ENCODE data around the gene WASL. TPM values are rescaled to one million over a fixed set of nuclear protein-coding genes. Genes with fewer than 3 reads are reported as not detected.

WASL gene
- total RNA-seq, 1 experiment from 2014 or later = 8.5 TPM

DNA sequence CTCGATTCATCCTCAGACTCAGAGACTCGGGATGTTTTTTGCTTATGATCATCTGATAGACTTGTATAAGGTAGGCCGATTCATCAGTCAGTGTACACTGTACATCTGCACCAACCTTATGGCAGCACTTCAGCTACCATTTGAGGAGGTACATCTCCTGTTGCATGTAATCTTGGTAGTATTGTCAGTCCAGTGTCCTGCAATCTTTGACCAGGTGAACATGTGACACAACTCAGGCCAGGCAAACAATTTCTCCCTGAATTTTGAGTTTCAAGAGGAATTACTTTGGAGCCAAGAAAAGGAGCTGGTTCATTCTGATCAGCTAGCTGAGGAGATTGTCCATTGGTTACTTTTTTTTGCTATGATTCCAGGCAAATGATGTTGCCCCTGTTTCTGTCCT is 19.7 kb upstream of the WASL start:
- Histone ChIP-seq H3K4me1 (ENCODE audit: insufficient read depth, low read length) (peaks cover 48% of the 10 kb centered on the region), H3F3A (ENCODE audit: low read length, unreplicated experiment) (no peaks in the 10 kb centered on the region), H3K36me3 (ENCODE audit: low read depth, low read length) (no peaks in the 10 kb centered on the region), H3K79me2 (ENCODE audit: low read length) (no peaks in the 10 kb centered on the region), H3K4me2 (ENCODE audit: low read length) (no peak overlapping the region), H2AFZ (ENCODE audit: low read length) (no peak overlapping the region), H3K9me3 (ENCODE audit: low read length) (no peaks in the 10 kb centered on the region), H3K9ac (ENCODE audit: low read length) (no peak overlapping the region), H3K27me3 (ENCODE audit: low read length) (no peaks in the 10 kb centered on the region), H3K27ac (ENCODE audit: low read length) (no peak overlapping the region), H3K4me3 (ENCODE audit: low read length) (no peak overlapping the region), H3K9me2 (replicated peaks; ENCODE audit: low read length) (no peaks in the 10 kb centered on the region), H4K20me1 (ENCODE audit: low read length) (no peaks in the 10 kb centered on the region)
- ChIA-PET CTCF (no interaction called here), POLR2A (ENCODE audit: unreplicated experiment) (no interaction called here)
- DNase-seq (no peak), ATAC-seq (no peak)
- intact Hi-C loops (cut with micrococcal nuclease) = no loop called here
- no TSS peak for BruUV-seq (replicated peaks)
- TF ChIP-seq, protein P1, sequence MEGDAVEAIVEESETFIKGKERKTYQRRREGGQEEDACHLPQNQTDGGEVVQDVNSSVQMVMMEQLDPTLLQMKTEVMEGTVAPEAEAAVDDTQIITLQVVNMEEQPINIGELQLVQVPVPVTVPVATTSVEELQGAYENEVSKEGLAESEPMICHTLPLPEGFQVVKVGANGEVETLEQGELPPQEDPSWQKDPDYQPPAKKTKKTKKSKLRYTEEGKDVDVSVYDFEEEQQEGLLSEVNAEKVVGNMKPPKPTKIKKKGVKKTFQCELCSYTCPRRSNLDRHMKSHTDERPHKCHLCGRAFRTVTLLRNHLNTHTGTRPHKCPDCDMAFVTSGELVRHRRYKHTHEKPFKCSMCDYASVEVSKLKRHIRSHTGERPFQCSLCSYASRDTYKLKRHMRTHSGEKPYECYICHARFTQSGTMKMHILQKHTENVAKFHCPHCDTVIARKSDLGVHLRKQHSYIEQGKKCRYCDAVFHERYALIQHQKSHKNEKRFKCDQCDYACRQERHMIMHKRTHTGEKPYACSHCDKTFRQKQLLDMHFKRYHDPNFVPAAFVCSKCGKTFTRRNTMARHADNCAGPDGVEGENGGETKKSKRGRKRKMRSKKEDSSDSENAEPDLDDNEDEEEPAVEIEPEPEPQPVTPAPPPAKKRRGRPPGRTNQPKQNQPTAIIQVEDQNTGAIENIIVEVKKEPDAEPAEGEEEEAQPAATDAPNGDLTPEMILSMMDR (conservative IDR thresholded peaks at IDR 0.05; ENCODE audit: low read depth, low read length) = no peak
- TF ChIP-seq EZH2phosphoT487 (IDR thresholded peaks at IDR 0.05; ENCODE audit: borderline replicate concordance, low read length) = no peak
- TF ChIP-seq EZH2 (IDR thresholded peaks at IDR 0.05; ENCODE audit: low read length, unreplicated experiment) = no peak

DNA sequence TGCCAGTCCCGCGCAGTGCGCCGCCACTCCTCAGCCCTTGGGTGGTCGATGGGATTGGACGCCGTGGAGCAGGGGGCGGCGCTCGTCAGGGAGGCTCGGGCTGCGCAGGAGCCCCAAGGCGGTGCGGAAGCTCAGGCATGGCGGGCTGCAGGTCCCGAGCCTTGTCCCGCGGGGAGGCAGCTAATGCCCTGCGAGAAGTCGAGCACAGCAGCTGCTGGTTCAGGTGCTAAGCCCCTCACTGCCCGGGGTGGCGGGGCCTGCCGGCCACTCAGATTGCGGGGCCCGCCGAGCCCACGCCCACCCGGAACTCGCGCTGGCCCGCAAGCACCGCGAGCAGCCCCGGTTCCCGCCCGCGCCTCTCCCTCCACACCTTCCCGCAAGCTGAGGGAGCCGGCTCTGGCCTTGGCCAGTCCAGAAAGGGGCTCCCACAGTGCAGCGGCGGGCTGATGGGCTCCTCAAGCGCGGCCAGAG is 14.4 kb upstream of the WASL start:
- POLR2A ChIA-PET (ENCODE audit: unreplicated experiment) = interaction anchor here (0.6 kb wide), 1 partner anchor 27 kb away, joined by 3 read pairs; no protein-coding TSS in a partner anchor
- H3K4me3 ChIP-seq (ENCODE audit: low read length) = no peak overlapping the region
- ATAC-seq (no peak), DNase-seq (no peak)
- BruUV-seq (replicated peaks) = no TSS peak
- no peaks in the 10 kb centered on the region for H3F3A ChIP-seq (ENCODE audit: low read length, unreplicated experiment)
- H3K9ac ChIP-seq (ENCODE audit: low read length) = no peak overlapping the region
- H3K27me3 ChIP-seq (ENCODE audit: low read length) = no peaks in the 10 kb centered on the region
- no peak overlapping the region for H3K27ac ChIP-seq (ENCODE audit: low read length)
- H3K36me3 ChIP-seq (ENCODE audit: low read depth, low read length) = no peaks in the 10 kb centered on the region
- intact Hi-C loops (cut with micrococcal nuclease) = no loop called here
- no peaks in the 10 kb centered on the region for H3K9me2 ChIP-seq (replicated peaks; ENCODE audit: low read length)
- no peak overlapping the region for H3K4me2 ChIP-seq (ENCODE audit: low read length)
- no peaks in the 10 kb centered on the region for H3K4me1 ChIP-seq (ENCODE audit: insufficient read depth, low read length)
- H3K79me2 ChIP-seq (ENCODE audit: low read length) = no peaks in the 10 kb centered on the region
- H4K20me1 ChIP-seq (ENCODE audit: low read length) = no peaks in the 10 kb centered on the region
- no peaks in the 10 kb centered on the region for H3K9me3 ChIP-seq (ENCODE audit: low read length)
- H2AFZ ChIP-seq (ENCODE audit: low read length) = no peak overlapping the region
- TF ChIP-seq EZH2 (IDR thresholded peaks at IDR 0.05; ENCODE audit: low read length, unreplicated experiment) = no peak
- TF ChIP-seq EZH2phosphoT487 (IDR thresholded peaks at IDR 0.05; ENCODE audit: borderline replicate concordance, low read length) = no peak
- TF ChIP-seq, protein P1 (conservative IDR thresholded peaks at IDR 0.05; ENCODE audit: low read depth, low read length) = no peak
- CTCF ChIA-PET = no interaction called here

DNA sequence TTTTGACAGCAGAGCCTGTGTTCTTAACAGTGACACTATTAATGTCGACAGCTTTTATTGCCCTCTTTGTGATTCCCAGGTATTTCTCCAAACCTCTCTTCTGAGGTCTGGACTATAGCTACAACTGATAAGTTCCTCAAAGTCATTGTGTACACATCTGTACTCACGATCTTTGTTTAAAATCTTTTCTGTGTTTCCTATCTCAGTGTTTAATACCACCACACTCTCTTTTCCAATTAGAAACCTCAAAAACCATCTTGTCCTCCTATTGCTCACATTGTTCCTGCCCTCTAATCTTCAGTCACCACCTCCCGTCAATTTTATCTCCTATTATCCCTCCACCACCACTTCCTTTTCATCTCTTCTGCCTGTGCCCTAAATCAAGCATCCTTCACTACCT is 12.9 kb upstream of the WASL start:
- POLR2A ChIA-PET (ENCODE audit: unreplicated experiment) = interaction anchor here (0.6 kb wide), 1 partner anchor 209 kb away, joined by 6 read pairs; no protein-coding TSS in a partner anchor
- no TSS peak for BruUV-seq (replicated peaks)

More for the DNA sequence above, 12.9 kb upstream of the WASL start:
- Histone ChIP-seq H3F3A (ENCODE audit: low read length, unreplicated experiment) (no peaks in the 10 kb centered on the region), H3K27me3 (ENCODE audit: low read length) (no peaks in the 10 kb centered on the region), H3K9me2 (replicated peaks; ENCODE audit: low read length) (no peaks in the 10 kb centered on the region), H3K4me3 (ENCODE audit: low read length) (no peak overlapping the region), H3K79me2 (ENCODE audit: low read length) (no peaks in the 10 kb centered on the region), H3K9ac (ENCODE audit: low read length) (no peak overlapping the region), H3K27ac (ENCODE audit: low read length) (no peak overlapping the region), H2AFZ (ENCODE audit: low read length) (no peak overlapping the region), H3K9me3 (ENCODE audit: low read length) (no peaks in the 10 kb centered on the region), H3K4me1 (ENCODE audit: insufficient read depth, low read length) (no peaks in the 10 kb centered on the region), H3K4me2 (ENCODE audit: low read length) (no peak overlapping the region), H4K20me1 (ENCODE audit: low read length) (no peaks in the 10 kb centered on the region), H3K36me3 (ENCODE audit: low read depth, low read length) (no peaks in the 10 kb centered on the region)
- CTCF ChIA-PET = no interaction called here
- ATAC-seq = no peak
- intact Hi-C loops (cut with micrococcal nuclease) = no loop called here
- DNase-seq = no peak
- TF ChIP-seq, protein P1 (conservative IDR thresholded peaks at IDR 0.05; ENCODE audit: low read depth, low read length) = no peak
- no peak for TF ChIP-seq EZH2 (IDR thresholded peaks at IDR 0.05; ENCODE audit: low read length, unreplicated experiment)
- no peak for TF ChIP-seq EZH2phosphoT487 (IDR thresholded peaks at IDR 0.05; ENCODE audit: borderline replicate concordance, low read length)
